ENCODE results near the gene ARHGEF1.

The ARHGEF1 gene

DNA sequence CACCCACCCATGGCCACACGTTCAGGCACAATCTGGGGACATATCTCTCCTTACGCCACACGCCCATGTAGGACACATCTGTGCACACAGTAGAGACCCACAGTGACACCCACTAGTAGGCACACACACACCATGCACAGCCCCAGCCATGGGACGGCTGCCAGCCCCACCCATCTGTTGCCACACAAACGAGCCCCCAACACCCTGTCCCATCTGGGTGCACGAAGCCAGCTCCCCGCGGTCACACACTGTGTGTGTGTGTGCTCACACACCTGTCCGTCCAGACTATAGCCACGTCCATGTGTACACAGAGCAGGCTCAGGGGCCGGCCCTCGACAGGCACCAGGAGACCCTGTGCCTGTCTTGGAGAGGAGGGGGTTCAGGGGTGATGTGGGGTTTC, 34.7 kb downstream of the ARHGEF1 start:
- Histone ChIP-seq H3K27ac (ENCODE audit: low read length) (no peak overlapping the region), H3K9me3 (ENCODE audit: control insufficient read depth in 1 of 2, low read length in 2 of 2) (no peaks in the 10 kb centered on the region), H3K4me1 (ENCODE audit: control insufficient read depth in 1 of 2, insufficient read depth in 2 of 2, low read length in 2 of 2) (peaks cover 0 to 8% of the 10 kb centered on the region in 2 donors), H3K36me3 (ENCODE audit: control insufficient read depth in 1 of 2, insufficient read depth in 2 of 2, low read length in 2 of 2) (no peaks in the 10 kb centered on the region), H3K4me3 (ENCODE audit: low read depth in 1 of 2, low read length in 2 of 2) (no peak overlapping the region), H3K27me3 (ENCODE audit: low read depth, low read length) (peaks cover 70% of the 10 kb centered on the region)

DNA sequence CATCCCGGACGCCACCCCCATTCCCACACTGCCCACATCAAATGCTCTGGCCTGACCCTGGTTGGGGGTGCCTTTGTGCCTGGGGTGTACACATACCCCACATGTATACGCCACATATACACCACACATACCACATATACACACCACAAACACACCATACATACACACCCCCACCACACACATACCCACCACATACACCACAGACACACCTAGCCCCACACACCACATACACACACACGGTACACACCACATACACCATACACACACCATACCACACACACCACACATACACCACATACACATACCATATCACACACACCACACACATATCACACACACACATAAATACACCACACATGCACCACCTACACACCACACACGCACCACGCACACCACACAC, 35.1 kb downstream of the ARHGEF1 start:
- H3K27ac ChIP-seq (ENCODE audit: low read length), result no peak overlapping the region
- H3K4me1 ChIP-seq (ENCODE audit: control insufficient read depth in 1 of 2, insufficient read depth in 2 of 2, low read length in 2 of 2), result peaks cover 0 to 8% of the 10 kb centered on the region in 2 donors
- no peak overlapping the region for H3K4me3 ChIP-seq (ENCODE audit: low read depth in 1 of 2, low read length in 2 of 2)
- H3K36me3 ChIP-seq (ENCODE audit: control insufficient read depth in 1 of 2, insufficient read depth in 2 of 2, low read length in 2 of 2), result no peaks in the 10 kb centered on the region
- peaks cover 74% of the 10 kb centered on the region for H3K27me3 ChIP-seq (ENCODE audit: low read depth, low read length)
- no peaks in the 10 kb centered on the region for H3K9me3 ChIP-seq (ENCODE audit: control insufficient read depth in 1 of 2, low read length in 2 of 2)

DNA sequence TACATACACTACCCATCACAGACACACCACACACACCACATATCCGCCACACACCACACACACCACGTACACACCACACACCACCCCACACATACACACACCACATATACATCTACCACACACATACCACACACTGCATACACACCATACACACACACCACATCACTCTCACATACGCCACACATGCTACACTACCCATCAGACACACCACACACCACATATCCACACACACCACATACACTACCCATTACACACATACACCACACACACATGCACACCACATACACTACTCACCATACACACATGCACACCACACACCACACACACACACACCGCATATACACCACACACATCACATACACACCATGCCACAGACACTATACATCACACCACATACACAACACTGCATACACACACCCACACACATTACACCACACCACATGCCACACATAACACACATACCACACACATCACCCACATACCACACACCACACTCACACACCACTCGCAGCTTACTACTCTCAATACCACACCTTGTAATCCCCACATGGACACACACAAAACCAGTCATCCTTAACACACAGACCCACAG, 35.8 kb downstream of the ARHGEF1 start:
- Histone ChIP-seq H3K4me1 (ENCODE audit: control insufficient read depth in 1 of 2, insufficient read depth in 2 of 2, low read length in 2 of 2) (peaks cover 0 to 8% of the 10 kb centered on the region in 2 donors), H3K27ac (ENCODE audit: low read length) (no peak overlapping the region), H3K4me3 (ENCODE audit: low read depth in 1 of 2, low read length in 2 of 2) (no peak overlapping the region), H3K36me3 (ENCODE audit: control insufficient read depth in 1 of 2, insufficient read depth in 2 of 2, low read length in 2 of 2) (no peaks in the 10 kb centered on the region), H3K9me3 (ENCODE audit: control insufficient read depth in 1 of 2, low read length in 2 of 2) (no peaks in the 10 kb centered on the region), H3K27me3 (ENCODE audit: low read depth, low read length) (peaks cover 72% of the 10 kb centered on the region)

DNA sequence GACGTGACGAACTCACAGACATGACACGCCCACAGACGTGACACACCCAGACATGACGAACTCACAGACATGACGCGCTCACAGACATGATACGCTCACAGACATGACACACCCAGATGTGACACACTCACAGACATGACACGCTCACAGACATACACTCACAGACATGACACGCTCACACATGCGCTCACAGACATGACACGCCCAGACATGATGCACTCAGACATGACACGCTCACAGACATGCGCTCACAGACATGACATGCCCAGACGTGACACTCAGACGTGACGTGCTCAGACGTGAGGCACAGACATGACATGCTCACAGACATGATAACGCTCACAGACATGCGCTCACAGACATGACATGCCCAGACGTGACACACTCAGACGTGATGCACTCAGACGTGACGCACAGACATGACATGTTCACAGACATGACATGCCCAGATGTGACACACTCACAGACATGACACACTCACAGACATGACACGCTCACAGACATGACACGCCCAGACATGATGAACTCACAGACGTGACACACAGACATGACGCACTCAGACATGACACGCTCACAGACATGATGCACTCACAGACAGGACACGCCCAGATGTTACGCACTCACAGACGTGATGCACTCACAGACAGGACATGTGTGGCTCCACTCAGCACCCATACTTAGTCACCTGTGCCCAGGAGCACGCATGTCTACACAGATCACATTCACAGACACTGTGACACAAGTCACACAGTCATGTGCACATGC, 37.1 kb downstream of the ARHGEF1 start:
- Histone ChIP-seq H3K27me3 (ENCODE audit: low read depth, low read length) (peaks cover 78% of the 10 kb centered on the region), H3K36me3 (ENCODE audit: control insufficient read depth in 1 of 2, insufficient read depth in 2 of 2, low read length in 2 of 2) (no peaks in the 10 kb centered on the region), H3K4me1 (ENCODE audit: control insufficient read depth in 1 of 2, insufficient read depth in 2 of 2, low read length in 2 of 2) (peaks cover 0 to 6% of the 10 kb centered on the region in 2 donors), H3K27ac (ENCODE audit: low read length) (no peak overlapping the region), H3K9me3 (ENCODE audit: control insufficient read depth in 1 of 2, low read length in 2 of 2) (no peaks in the 10 kb centered on the region), H3K4me3 (ENCODE audit: low read depth in 1 of 2, low read length in 2 of 2) (no peak overlapping the region)

DNA sequence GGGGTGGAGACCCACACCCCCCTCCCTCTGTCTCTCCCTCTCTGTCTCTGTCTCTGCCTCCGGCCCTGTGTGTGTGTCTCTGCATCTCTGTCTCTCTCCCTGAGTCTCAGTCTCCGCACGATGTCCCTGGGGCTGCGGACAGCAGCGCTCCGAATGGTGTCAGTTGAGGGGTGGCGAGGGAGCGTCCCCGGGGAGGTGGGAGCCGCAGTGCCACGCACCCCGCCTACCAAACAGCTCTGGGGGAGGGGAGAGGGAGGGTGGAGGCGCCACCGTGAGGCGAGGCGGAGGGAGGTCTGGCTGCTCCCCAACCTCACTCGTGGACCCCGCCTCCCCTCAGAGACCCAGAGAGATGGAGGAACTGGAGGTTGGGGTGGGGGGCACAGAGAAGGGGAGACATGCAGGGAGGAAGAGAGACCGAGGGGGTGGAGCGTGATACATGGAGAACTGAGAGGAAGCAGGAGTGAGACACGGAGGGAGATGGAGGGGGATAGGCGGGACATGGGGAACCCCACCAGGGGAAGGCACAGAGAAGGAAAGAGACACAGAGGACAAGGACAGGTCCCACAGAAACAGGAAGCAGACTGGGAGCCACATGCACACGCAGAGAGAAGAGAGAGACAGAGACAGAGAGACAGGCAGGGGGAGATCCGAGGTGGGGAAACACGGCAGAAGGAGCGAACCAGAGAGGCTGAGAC, 38.0 kb downstream of the ARHGEF1 start:
- no peaks in the 10 kb centered on the region for H3K4me1 ChIP-seq (ENCODE audit: control insufficient read depth in 1 of 2, insufficient read depth in 2 of 2, low read length in 2 of 2)
- H3K36me3 ChIP-seq (ENCODE audit: control insufficient read depth in 1 of 2, insufficient read depth in 2 of 2, low read length in 2 of 2), result no peaks in the 10 kb centered on the region
- no peaks in the 10 kb centered on the region for H3K9me3 ChIP-seq (ENCODE audit: control insufficient read depth in 1 of 2, low read length in 2 of 2)
- no peak overlapping the region for H3K27ac ChIP-seq (ENCODE audit: low read length)
- H3K4me3 ChIP-seq (ENCODE audit: low read depth in 1 of 2, low read length in 2 of 2), result no peak overlapping the region
- H3K27me3 ChIP-seq (ENCODE audit: low read depth, low read length), result peaks cover 79% of the 10 kb centered on the region

DNA sequence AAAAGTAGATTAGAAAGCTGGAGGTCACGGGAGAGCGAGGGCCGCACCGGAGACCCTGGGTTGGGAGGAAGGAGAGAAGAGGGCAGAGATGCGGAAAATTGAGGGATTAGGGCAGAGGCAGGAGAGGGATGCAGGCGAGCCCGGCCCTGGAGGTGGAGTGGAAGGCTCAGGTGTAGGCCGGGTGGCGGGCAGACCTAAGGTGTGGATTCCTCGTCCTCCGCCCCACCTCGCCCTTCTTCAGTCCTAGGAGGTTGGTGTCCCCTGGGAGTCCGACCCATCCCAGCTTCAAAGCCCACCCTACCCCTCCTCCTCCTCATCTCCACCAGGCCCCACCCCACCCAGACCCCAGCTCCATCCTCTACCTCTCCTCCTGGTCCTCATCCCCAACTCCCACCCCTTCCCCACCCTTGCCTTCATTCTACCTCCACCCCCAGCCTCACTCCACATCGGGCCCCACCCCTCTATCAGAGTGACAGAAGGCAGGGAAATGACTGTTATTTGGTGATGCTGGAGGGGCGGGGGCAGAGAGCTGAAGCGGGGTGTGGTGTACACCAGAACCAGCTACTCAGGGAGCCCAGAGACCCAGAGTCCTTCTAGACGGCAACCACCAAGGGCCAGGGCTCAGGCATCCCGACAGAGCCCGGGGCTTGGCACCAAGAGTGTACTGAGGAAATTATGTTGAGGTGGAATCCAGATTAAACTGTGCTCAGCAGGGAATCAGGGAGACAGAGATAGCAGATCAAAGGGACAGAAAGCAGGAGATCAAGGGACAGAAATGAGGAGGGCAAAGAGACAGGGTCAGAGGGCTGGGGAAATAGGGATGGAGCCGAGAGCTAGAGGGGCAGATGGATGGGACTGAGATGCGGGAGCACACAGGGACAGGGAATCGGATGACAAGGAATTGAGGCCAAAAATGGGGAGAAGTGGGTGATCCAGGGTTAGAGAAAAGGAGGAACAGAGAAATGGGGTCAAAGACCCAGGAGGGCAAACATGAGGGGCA, 38.9 kb downstream of the ARHGEF1 start:
- Histone ChIP-seq H3K4me1 (ENCODE audit: control insufficient read depth in 1 of 2, insufficient read depth in 2 of 2, low read length in 2 of 2) (no peaks in the 10 kb centered on the region), H3K36me3 (ENCODE audit: control insufficient read depth in 1 of 2, insufficient read depth in 2 of 2, low read length in 2 of 2) (no peaks in the 10 kb centered on the region), H3K4me3 (ENCODE audit: low read depth in 1 of 2, low read length in 2 of 2) (no peak overlapping the region), H3K27me3 (ENCODE audit: low read depth, low read length) (peaks cover 78% of the 10 kb centered on the region), H3K9me3 (ENCODE audit: control insufficient read depth in 1 of 2, low read length in 2 of 2) (no peaks in the 10 kb centered on the region), H3K27ac (ENCODE audit: low read length) (no peak overlapping the region)

DNA sequence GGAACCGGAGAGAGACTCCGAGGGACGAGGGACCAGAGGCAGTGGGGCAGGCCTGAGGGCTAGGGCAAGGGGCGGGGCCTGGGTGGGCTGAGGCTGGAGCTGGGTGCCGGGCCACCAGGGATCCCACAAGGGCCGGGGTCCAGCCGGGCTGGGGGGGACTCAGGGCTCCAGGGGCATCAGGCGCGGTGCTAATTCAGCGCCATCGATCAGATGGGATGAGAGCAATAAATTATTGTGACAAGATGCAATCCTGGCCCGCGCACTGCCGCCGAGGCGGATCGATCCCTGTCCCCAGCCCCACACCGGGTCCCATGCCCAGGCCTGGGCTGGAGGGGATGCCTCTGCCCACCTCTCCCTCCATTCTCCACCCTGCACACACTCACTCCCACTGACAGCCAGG, 39.6 kb downstream of the ARHGEF1 start:
- H3K36me3 ChIP-seq (ENCODE audit: control insufficient read depth in 1 of 2, insufficient read depth in 2 of 2, low read length in 2 of 2), result no peaks in the 10 kb centered on the region
- no peak overlapping the region for H3K27ac ChIP-seq (ENCODE audit: low read length)
- H3K27me3 ChIP-seq (ENCODE audit: low read depth, low read length), result peaks cover 82% of the 10 kb centered on the region
- H3K4me1 ChIP-seq (ENCODE audit: control insufficient read depth in 1 of 2, insufficient read depth in 2 of 2, low read length in 2 of 2), result no peaks in the 10 kb centered on the region
- H3K9me3 ChIP-seq (ENCODE audit: control insufficient read depth in 1 of 2, low read length in 2 of 2), result no peaks in the 10 kb centered on the region
- no peak overlapping the region for H3K4me3 ChIP-seq (ENCODE audit: low read depth in 1 of 2, low read length in 2 of 2)

DNA sequence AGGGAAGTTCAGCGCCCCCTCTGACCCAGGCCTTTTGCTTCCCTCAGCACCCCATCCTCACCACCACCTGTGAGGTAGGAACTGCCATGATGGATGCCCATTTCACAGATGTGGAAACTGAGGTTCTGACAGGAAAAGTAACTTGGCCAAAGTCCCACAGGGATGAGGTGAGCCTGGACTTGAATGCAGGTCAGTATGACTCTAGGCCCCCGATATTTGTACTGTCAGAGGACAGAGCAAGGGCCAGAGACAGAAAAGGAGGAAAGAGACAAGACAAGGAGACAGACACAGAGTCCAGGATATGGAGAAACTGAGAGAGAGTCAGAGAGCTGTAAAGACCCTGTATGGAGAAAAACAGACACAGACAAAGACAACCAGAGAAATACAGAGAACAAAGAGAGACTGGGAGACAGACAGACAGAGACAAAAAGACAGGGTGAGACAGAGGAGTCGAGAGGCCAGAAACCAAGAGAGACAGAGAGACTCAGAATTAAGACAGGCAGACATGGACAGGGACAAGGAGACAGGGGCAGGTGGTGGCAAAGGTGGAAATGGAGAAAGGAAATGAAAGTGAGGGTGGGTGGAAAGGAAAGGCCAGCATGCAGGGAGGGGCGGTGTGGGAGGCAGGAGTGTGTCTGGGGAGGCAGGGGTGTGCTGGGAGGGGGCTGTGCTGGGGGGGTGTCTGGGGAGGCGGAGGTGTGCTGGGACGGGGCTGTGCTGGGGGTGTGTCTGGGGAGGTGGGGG, 40.2 kb downstream of the ARHGEF1 start:
- H3K27ac ChIP-seq (ENCODE audit: low read length), result no peak overlapping the region
- peaks cover 0 to 5% of the 10 kb centered on the region in 2 donors for H3K4me1 ChIP-seq (ENCODE audit: control insufficient read depth in 1 of 2, insufficient read depth in 2 of 2, low read length in 2 of 2)
- H3K9me3 ChIP-seq (ENCODE audit: control insufficient read depth in 1 of 2, low read length in 2 of 2), result no peaks in the 10 kb centered on the region
- H3K36me3 ChIP-seq (ENCODE audit: control insufficient read depth in 1 of 2, insufficient read depth in 2 of 2, low read length in 2 of 2), result no peaks in the 10 kb centered on the region
- peaks cover 86% of the 10 kb centered on the region for H3K27me3 ChIP-seq (ENCODE audit: low read depth, low read length)
- H3K4me3 ChIP-seq (ENCODE audit: low read depth in 1 of 2, low read length in 2 of 2), result no peak overlapping the region

DNA sequence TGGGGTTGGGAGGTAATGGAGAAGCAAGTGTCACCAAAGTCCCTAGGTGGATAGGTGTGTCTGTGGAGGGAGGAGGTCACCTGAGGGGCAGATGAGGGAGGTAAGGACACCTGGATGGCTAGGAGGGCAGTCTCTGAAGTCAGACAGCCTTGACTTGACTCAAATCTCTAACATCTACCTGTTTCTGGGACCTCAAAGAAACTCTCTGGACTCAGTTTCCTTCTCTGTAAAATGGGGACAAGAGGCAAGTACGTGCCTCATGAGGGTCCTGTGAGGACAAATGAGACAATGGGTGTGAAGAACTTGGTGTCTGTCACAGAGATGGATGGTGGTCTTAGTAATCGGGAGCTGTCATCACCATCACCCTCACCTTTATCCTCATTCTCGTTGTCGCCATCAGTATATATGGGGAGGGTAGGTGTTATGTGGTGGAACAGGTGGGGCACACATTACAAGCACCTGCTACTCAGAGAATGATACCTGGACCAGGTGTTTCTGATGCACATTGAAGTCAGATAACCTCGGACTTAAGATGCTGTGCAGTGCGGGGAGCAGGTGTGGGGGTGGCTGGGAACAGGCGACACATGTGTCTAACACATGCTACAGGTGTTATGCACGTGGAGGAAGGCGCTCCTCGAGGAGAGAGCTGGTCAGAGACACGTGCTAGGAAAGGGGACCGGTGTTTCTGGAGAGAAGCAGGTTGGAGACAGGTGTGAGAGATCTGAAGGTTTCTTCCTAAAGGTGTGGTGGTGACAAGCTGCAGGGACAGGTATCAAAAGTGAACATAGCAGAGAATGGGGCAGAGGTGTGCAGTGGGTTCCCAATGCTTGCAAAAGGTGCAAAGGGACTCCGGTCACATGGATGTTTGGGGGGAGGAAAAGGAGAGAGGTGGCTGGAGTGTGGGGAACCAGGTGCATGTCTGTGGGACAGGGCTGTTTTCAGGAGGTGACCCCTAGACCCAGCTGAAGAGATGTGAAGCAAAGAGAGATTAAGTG, 41.5 kb downstream of the ARHGEF1 start:
- no peak overlapping the region for H3K4me3 ChIP-seq (ENCODE audit: low read depth in 1 of 2, low read length in 2 of 2)
- peaks cover 0 to 16% of the 10 kb centered on the region in 2 donors for H3K4me1 ChIP-seq (ENCODE audit: control insufficient read depth in 1 of 2, insufficient read depth in 2 of 2, low read length in 2 of 2)
- H3K36me3 ChIP-seq (ENCODE audit: control insufficient read depth in 1 of 2, insufficient read depth in 2 of 2, low read length in 2 of 2), result no peaks in the 10 kb centered on the region
- no peaks in the 10 kb centered on the region for H3K9me3 ChIP-seq (ENCODE audit: control insufficient read depth in 1 of 2, low read length in 2 of 2)
- peaks cover 85% of the 10 kb centered on the region for H3K27me3 ChIP-seq (ENCODE audit: low read depth, low read length)
- H3K27ac ChIP-seq (ENCODE audit: low read length), result no peak overlapping the region
